Osteocyte (in vitro differentiated cells): ENCODE data around the gene GJC1. TPM values are rescaled to one million over a fixed set of nuclear protein-coding genes. Genes with fewer than 3 reads are reported as not detected.

Experiments
- DNase-seq: peaks from one replicate; pipeline ENCODE4 v3.0.0; 2021; ENCODE audit warnings: mixed read lengths; ENCODE audit not compliant: unreplicated experiment; ENCODE audit errors: extremely low spot score
- H3K27ac Mint-ChIP-seq: one replicate; pipeline ENCODE4 v1.8.0; 2021; ENCODE audit warnings: mild to moderate bottlenecking, mixed read lengths; ENCODE audit not compliant: unreplicated experiment
- H3K27me3 Mint-ChIP-seq: one replicate; pipeline ENCODE4 v1.8.0; 2021; ENCODE audit warnings: mixed read lengths; ENCODE audit not compliant: unreplicated experiment
- H3K36me3 Mint-ChIP-seq: one replicate; pipeline ENCODE4 v1.8.0; 2021; ENCODE audit warnings: mixed read lengths; ENCODE audit not compliant: unreplicated experiment
- H3K4me1 Mint-ChIP-seq: one replicate; pipeline ENCODE4 v1.8.0; 2021; ENCODE audit warnings: mixed read lengths; ENCODE audit not compliant: unreplicated experiment
- H3K4me3 Mint-ChIP-seq: one replicate; pipeline ENCODE4 v1.8.0; 2021; ENCODE audit warnings: mild to moderate bottlenecking, moderate library complexity, mixed read lengths; ENCODE audit not compliant: unreplicated experiment
- H3K9me3 Mint-ChIP-seq: one replicate; pipeline ENCODE4 v1.8.0; 2021; ENCODE audit warnings: mixed read lengths; ENCODE audit not compliant: unreplicated experiment
- total RNA-seq: library from RNA; stranded (reverse); gene quantifications from 2 replicates; pipeline ENCODE4 v1.2.1, GENCODE V29; 2021
- TF ChIP-seq, protein P1 (sequence below): fragments of 200-600 bp; sonication (generic); IDR thresholded peaks from 2 replicates; pipeline ENCODE4 v1.5.0; 2021; ENCODE audit warnings: antibody characterized with exemption, mild to moderate bottlenecking, moderate library complexity

GJC1 gene
- total RNA-seq, 1 donor from 2014 or later, result 43.0 TPM

- Mint-ChIP-seq H3K4me1 (peaks cover 15% of the 10 kb centered on the region), H3K27ac (peak overlapping the region; percentile 5), H3K27me3 (no peaks in the 10 kb centered on the region), H3K4me3 (no peak overlapping the region), H3K9me3 (no peaks in the 10 kb centered on the region), H3K36me3 (peaks cover 21% of the 10 kb centered on the region)
- TF ChIP-seq, protein P1, sequence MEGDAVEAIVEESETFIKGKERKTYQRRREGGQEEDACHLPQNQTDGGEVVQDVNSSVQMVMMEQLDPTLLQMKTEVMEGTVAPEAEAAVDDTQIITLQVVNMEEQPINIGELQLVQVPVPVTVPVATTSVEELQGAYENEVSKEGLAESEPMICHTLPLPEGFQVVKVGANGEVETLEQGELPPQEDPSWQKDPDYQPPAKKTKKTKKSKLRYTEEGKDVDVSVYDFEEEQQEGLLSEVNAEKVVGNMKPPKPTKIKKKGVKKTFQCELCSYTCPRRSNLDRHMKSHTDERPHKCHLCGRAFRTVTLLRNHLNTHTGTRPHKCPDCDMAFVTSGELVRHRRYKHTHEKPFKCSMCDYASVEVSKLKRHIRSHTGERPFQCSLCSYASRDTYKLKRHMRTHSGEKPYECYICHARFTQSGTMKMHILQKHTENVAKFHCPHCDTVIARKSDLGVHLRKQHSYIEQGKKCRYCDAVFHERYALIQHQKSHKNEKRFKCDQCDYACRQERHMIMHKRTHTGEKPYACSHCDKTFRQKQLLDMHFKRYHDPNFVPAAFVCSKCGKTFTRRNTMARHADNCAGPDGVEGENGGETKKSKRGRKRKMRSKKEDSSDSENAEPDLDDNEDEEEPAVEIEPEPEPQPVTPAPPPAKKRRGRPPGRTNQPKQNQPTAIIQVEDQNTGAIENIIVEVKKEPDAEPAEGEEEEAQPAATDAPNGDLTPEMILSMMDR, result no peak
- DNase-seq, result no peak
These were observed 21.9 kb downstream of the GJC1 start for GRCh38 chr17:44808156-44808555.

DNA sequence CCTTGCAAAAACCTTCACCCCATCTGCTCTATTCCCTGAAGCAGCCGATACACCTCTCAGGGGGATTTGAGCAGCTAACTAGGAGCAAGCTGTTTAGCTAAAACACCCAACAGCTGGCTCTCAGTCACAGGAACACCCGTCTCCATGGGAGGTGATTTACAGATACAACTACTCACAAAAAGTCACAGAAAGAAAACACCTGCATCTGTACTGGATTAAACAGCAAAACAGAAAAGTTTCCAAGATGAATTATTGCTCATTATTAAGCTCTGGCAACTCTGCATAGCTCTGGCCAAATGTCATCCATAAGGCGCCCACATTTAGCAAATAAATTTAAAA is 22.3 kb downstream of the GJC1 start:
- peak overlapping the region; percentile 5 for H3K27ac Mint-ChIP-seq
- H3K36me3 Mint-ChIP-seq, result peaks cover 21% of the 10 kb centered on the region
- H3K27me3 Mint-ChIP-seq, result no peaks in the 10 kb centered on the region
- TF ChIP-seq, protein P1, result no peak
- no peak for DNase-seq
- no peaks in the 10 kb centered on the region for H3K9me3 Mint-ChIP-seq
- H3K4me3 Mint-ChIP-seq, result no peak overlapping the region
- peaks cover 12% of the 10 kb centered on the region for H3K4me1 Mint-ChIP-seq

- DNase-seq, result no peak
- H3K4me3 Mint-ChIP-seq, result no peak overlapping the region
- TF ChIP-seq, protein P1, result no peak
- peaks cover 10% of the 10 kb centered on the region for H3K4me1 Mint-ChIP-seq
- no peaks in the 10 kb centered on the region for H3K9me3 Mint-ChIP-seq
- peaks cover 21% of the 10 kb centered on the region for H3K36me3 Mint-ChIP-seq
- no peak overlapping the region for H3K27ac Mint-ChIP-seq
- no peaks in the 10 kb centered on the region for H3K27me3 Mint-ChIP-seq
These were observed 22.8 kb downstream of the GJC1 start for GRCh38 chr17:44807093-44807816.

GRCh38 chr17:44804302-44805089 is 25.6 kb downstream of the GJC1 start:
- peaks cover 14% of the 10 kb centered on the region for H3K4me1 Mint-ChIP-seq
- no peaks in the 10 kb centered on the region for H3K9me3 Mint-ChIP-seq
- TF ChIP-seq, protein P1, result no peak
- peak overlapping the region; percentile 27 for H3K27ac Mint-ChIP-seq
- no peak overlapping the region for H3K4me3 Mint-ChIP-seq
- no peaks in the 10 kb centered on the region for H3K27me3 Mint-ChIP-seq
- H3K36me3 Mint-ChIP-seq, result peaks cover 25% of the 10 kb centered on the region
- DNase-seq, result no peak

- no peak for DNase-seq
- TF ChIP-seq, protein P1, result no peak
- no peaks in the 10 kb centered on the region for H3K27me3 Mint-ChIP-seq
- H3K27ac Mint-ChIP-seq, result peak overlapping the region; percentile 19
- no peaks in the 10 kb centered on the region for H3K9me3 Mint-ChIP-seq
- H3K4me3 Mint-ChIP-seq, result no peak overlapping the region
- H3K36me3 Mint-ChIP-seq, result peaks cover 25% of the 10 kb centered on the region
- H3K4me1 Mint-ChIP-seq, result peaks cover 10% of the 10 kb centered on the region
These were observed 28.2 kb downstream of the GJC1 start for GRCh38 chr17:44801880-44802279.
